Fibroblast of lung (primary cell): ENCODE data around the gene DIAPH1. TPM values are rescaled to one million over a fixed set of nuclear protein-coding genes. Genes with fewer than 3 reads are reported as not detected.

ENCODE experiments used
- DNase-seq, 2 donors: peaks; one replicate each; pipeline versions ENCODE4 v3.0.0 to v3.0.0-alpha.2; 2010; ENCODE audit warnings: low read depth in 2 of 2
- H2AFZ ChIP-seq: 2 replicates; pipeline ENCODE4 v1.5.1; 2012; ENCODE audit warnings: low read length, control low read depth, inconsistent platforms
- H3K27ac ChIP-seq: 2 replicates; pipeline ENCODE4 v1.5.1; 2011; ENCODE audit warnings: low read length, control low read depth; ENCODE audit not compliant: insufficient read depth
- H3K27me3 ChIP-seq: 2 replicates; pipeline ENCODE4 v1.5.1; 2011; ENCODE audit warnings: mild to moderate bottlenecking, low read length; ENCODE audit not compliant: control insufficient read depth, insufficient read depth
- H3K36me3 ChIP-seq: 2 replicates; pipeline ENCODE4 v1.5.1; 2011; ENCODE audit warnings: low read length; ENCODE audit not compliant: control insufficient read depth, insufficient read depth
- H3K4me1 ChIP-seq: 2 replicates; pipeline ENCODE4 v1.5.1; 2011; ENCODE audit warnings: low read length; ENCODE audit not compliant: control insufficient read depth, insufficient read depth; ENCODE audit errors: extremely low read depth
- H3K4me2 ChIP-seq: 2 replicates; pipeline ENCODE4 v1.5.1; 2011; ENCODE audit warnings: low read length, control low read depth; ENCODE audit not compliant: insufficient read depth; ENCODE audit errors: extremely low read depth
- H3K4me3 ChIP-seq, 4 experiments: fragments of 200-600 bp in 1 of 4; sonication (generic) in 1 of 4; replicated peaks in 1 of 4; 2 replicates each; pipeline ENCODE4 v1.5.1; 2011 to 2016; ENCODE audit warnings: low read length in 4 of 4, low read depth in 3 of 4, mild to moderate bottlenecking in 3 of 4, control low read depth in 2 of 4, inconsistent platforms in 1 of 4, mixed read lengths in 1 of 4; ENCODE audit not compliant: insufficient read depth in 1 of 4; ENCODE audit errors: control extremely low read depth in 1 of 4
- H3K79me2 ChIP-seq: 2 replicates; pipeline ENCODE4 v1.5.1; 2012; ENCODE audit warnings: mild to moderate bottlenecking, low read length, inconsistent platforms; ENCODE audit not compliant: control insufficient read depth, insufficient read depth
- H3K9ac ChIP-seq: 2 replicates; pipeline ENCODE4 v1.5.1; 2011; ENCODE audit warnings: mild to moderate bottlenecking, low read length, control low read depth; ENCODE audit not compliant: insufficient read depth
- H3K9me3 ChIP-seq: 2 replicates; pipeline ENCODE4 v1.5.1; 2012; ENCODE audit warnings: low read depth, low read length; ENCODE audit not compliant: control insufficient read depth, insufficient read depth
- H4K20me1 ChIP-seq: 2 replicates; pipeline ENCODE4 v1.5.1; 2011; ENCODE audit warnings: low read length; ENCODE audit not compliant: control insufficient read depth, insufficient read depth; ENCODE audit errors: extremely low read depth
- CTCF ChIP-seq, 2 donors: IDR thresholded peaks in 1 of 2; conservative IDR thresholded peaks in 1 of 2; 1 replicate in 1 of 2; 2 replicates in 1 of 2; pipeline ENCODE4 v1.5.1; 2011 to 2012; ENCODE audit warnings: low read length in 2 of 2, control low read depth in 1 of 2, inconsistent platforms in 1 of 2, low read depth in 1 of 2, mild to moderate bottlenecking in 1 of 2
- EZH2 ChIP-seq: IDR thresholded peaks from 2 replicates; pipeline ENCODE4 v1.5.1; 2012; ENCODE audit warnings: low read length, control low read depth, mild to moderate bottlenecking; ENCODE audit errors: missing control alignments
- polyA plus RNA-seq, 2 donors: library from polyadenylated mRNA; depleted of rRNA in 1 of 2; stranded (reverse) in 1 of 2; unstranded in 1 of 2; fragments of >200 nt; gene quantifications; 2 replicates each; pipeline ENCODE4 v1.2.1, GENCODE V29; 2011 to 2012; ENCODE audit warnings: missing spikeins in 1 of 2
- total RNA-seq: library from RNA; depleted of rRNA; stranded (reverse); fragments of >200 nt; gene quantifications from 2 replicates; pipeline ENCODE4 v1.2.1, GENCODE V29; 2014

DIAPH1 gene
- total and polyA plus RNA-seq, 2 donors (not counting 1 experiment from before 2014, with no cell fraction given), result 21.1 to 30.9 TPM

GRCh38 chr5:141560151-141560550 is 58.6 kb downstream of the DIAPH1 start:
- TF ChIP-seq EZH2, result no peak
- TF ChIP-seq CTCF (conservative IDR thresholded peaks at IDR 0.05 in 1 of 2, IDR thresholded peaks at IDR 0.05 in 1 of 2; ENCODE audit: low read depth in 1 of 2, low read length in 2 of 2), result no peak
- Histone ChIP-seq H2AFZ (no peak overlapping the region), H3K27ac (peak overlapping the region; percentile 81), H3K4me3 (peak overlapping the region in 1 of 4 experiments; percentile 41), H3K36me3 (no peaks in the 10 kb centered on the region), H4K20me1 (no peaks in the 10 kb centered on the region), H3K79me2 (no peaks in the 10 kb centered on the region), H3K9ac (peak overlapping the region; percentile 34), H3K4me1 (peaks cover 5% of the 10 kb centered on the region), H3K9me3 (no peaks in the 10 kb centered on the region), H3K4me2 (no peak overlapping the region), H3K27me3 (no peaks in the 10 kb centered on the region)
- DNase-seq, result peak; percentile 22 to 60

- no peak overlapping the region for H3K4me2 ChIP-seq
- H3K27me3 ChIP-seq, result no peaks in the 10 kb centered on the region
- no peak overlapping the region for H2AFZ ChIP-seq
- H3K9ac ChIP-seq, result peak overlapping the region; percentile 9
- no peak for TF ChIP-seq EZH2
- TF ChIP-seq CTCF (conservative IDR thresholded peaks at IDR 0.05 in 1 of 2, IDR thresholded peaks at IDR 0.05 in 1 of 2; ENCODE audit: low read depth in 1 of 2, low read length in 2 of 2), result no peak
- peak; percentile 70 to 82 for DNase-seq
- H3K79me2 ChIP-seq, result no peaks in the 10 kb centered on the region
- H3K9me3 ChIP-seq, result no peaks in the 10 kb centered on the region
- H3K27ac ChIP-seq, result peak overlapping the region; percentile 81
- no peaks in the 10 kb centered on the region for H4K20me1 ChIP-seq
- no peaks in the 10 kb centered on the region for H3K36me3 ChIP-seq
- H3K4me1 ChIP-seq, result peaks cover 5% of the 10 kb centered on the region
- no peak overlapping the region for H3K4me3 ChIP-seq
Observed at GRCh38 chr5:141559461-141559860, 59.3 kb downstream of the DIAPH1 start.

GRCh38 chr5:141558150-141558549 is 60.6 kb downstream of the DIAPH1 start:
- Histone ChIP-seq H3K27ac (peak overlapping the region; percentile 78), H3K9ac (no peak overlapping the region), H3K9me3 (no peaks in the 10 kb centered on the region), H4K20me1 (no peaks in the 10 kb centered on the region), H3K4me1 (peaks cover 5% of the 10 kb centered on the region), H3K4me3 (peak overlapping the region in 1 of 4 experiments; percentile 30), H3K4me2 (peak overlapping the region; percentile 36), H3K36me3 (no peaks in the 10 kb centered on the region), H3K79me2 (no peaks in the 10 kb centered on the region), H3K27me3 (no peaks in the 10 kb centered on the region), H2AFZ (peak overlapping the region; percentile 15)
- DNase-seq, result peak in 1 of 2 donors; percentile 69
- TF ChIP-seq CTCF (conservative IDR thresholded peaks at IDR 0.05 in 1 of 2, IDR thresholded peaks at IDR 0.05 in 1 of 2; ENCODE audit: low read depth in 1 of 2, low read length in 2 of 2), result peak in 1 of 2 donors; percentile 11
- TF ChIP-seq EZH2, result no peak
